ENCODE results near the gene SLC49A3. TPM values are rescaled to one million over a fixed set of nuclear protein-coding genes. Genes with fewer than 3 reads are reported as not detected.

Gene SLC49A3
- total RNA-seq, 1 experiment from 2014 or later, result 2.0 TPM

DNA sequence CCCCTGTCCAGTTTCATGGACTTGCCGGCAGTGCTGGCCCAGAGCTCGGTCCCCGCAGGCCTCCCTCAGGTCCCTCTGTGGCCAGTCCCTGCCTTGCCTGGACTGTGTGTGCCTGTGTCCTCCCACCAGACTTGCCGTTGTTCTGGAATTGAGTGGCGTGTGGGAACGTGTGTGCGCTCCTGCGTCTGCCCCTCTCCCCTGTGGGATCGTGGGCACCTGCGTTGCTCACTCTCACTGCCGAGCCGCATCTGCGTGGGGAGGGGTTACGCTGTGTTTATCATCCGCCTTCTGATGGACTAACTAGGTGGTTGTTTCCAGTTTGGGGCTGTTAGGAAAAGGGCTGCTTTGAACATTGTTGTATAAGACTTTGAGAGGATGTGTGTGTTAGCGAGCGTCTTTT lies 37.9 kb upstream of the SLC49A3 start:
- Histone ChIP-seq H3K36me3 (replicated peaks; ENCODE audit: control insufficient read depth, insufficient read depth, low read length) (no peaks in the 10 kb centered on the region; the same call in none of the 2 replicates), H3K27me3 (ENCODE audit: control insufficient read depth, insufficient read depth, low read length) (no peaks in the 10 kb centered on the region), H3K4me3 (ENCODE audit: insufficient read depth, low read depth, low read length) (no peak overlapping the region)
- DNase-seq, result no peak

GRCh38 chr4:726235-726787 lies 37.4 kb upstream of the SLC49A3 start:
- H3K36me3 ChIP-seq (replicated peaks; ENCODE audit: control insufficient read depth, insufficient read depth, low read length), result no peaks in the 10 kb centered on the region; the same call in none of the 2 replicates
- no peak for DNase-seq
- H3K27me3 ChIP-seq (ENCODE audit: control insufficient read depth, insufficient read depth, low read length), result no peaks in the 10 kb centered on the region
- H3K4me3 ChIP-seq (ENCODE audit: insufficient read depth, low read depth, low read length), result no peak overlapping the region

GRCh38 chr4:725391-726234 lies 36.7 kb upstream of the SLC49A3 start:
- no peaks in the 10 kb centered on the region; the same call in none of the 2 replicates for H3K36me3 ChIP-seq (replicated peaks; ENCODE audit: control insufficient read depth, insufficient read depth, low read length)
- no peak for DNase-seq
- H3K27me3 ChIP-seq (ENCODE audit: control insufficient read depth, insufficient read depth, low read length), result no peaks in the 10 kb centered on the region
- no peak overlapping the region for H3K4me3 ChIP-seq (ENCODE audit: insufficient read depth, low read depth, low read length)

GRCh38 chr4:723751-724530 lies 35.0 kb upstream of the SLC49A3 start:
- Histone ChIP-seq H3K36me3 (replicated peaks; ENCODE audit: control insufficient read depth, insufficient read depth, low read length) (no peaks in the 10 kb centered on the region; the same call in 1 of the 2 replicates), H3K4me3 (ENCODE audit: insufficient read depth, low read depth, low read length) (no peak overlapping the region), H3K27me3 (ENCODE audit: control insufficient read depth, insufficient read depth, low read length) (no peaks in the 10 kb centered on the region)
- DNase-seq, result no peak

DNA sequence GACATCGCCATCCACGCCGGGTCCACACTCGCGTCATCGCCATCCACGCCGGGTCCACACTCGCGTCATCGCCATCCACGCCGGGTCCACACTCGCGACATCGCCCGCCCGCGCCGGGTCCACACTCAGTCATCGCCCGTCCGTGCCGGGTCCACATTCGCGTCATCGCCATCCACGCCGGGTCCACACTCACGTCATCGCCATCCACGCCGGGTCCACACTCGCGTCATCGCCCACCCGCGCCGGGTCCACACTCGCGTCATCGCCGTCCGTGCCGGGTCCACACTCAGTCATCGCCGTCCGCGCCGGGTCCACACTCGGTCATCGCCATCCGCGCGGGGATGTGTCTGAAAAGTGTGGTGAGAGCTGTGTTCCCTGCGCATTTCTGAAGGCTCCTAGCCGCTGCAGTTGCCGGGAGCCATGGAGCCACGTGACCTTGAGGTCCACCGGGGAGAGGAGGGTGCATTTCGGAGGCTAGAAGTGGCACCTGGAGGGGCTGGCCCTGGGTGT lies 34.0 kb upstream of the SLC49A3 start:
- Histone ChIP-seq H3K4me3 (ENCODE audit: insufficient read depth, low read depth, low read length) (no peak overlapping the region), H3K36me3 (replicated peaks; ENCODE audit: control insufficient read depth, insufficient read depth, low read length) (no peaks in the 10 kb centered on the region; the same call in 1 of the 2 replicates), H3K27me3 (ENCODE audit: control insufficient read depth, insufficient read depth, low read length) (no peaks in the 10 kb centered on the region)
- no peak for DNase-seq

- H3K4me3 ChIP-seq (ENCODE audit: insufficient read depth, low read depth, low read length), result no peak overlapping the region
- H3K27me3 ChIP-seq (ENCODE audit: control insufficient read depth, insufficient read depth, low read length), result no peaks in the 10 kb centered on the region
- no peaks in the 10 kb centered on the region; the same call in 1 of the 2 replicates for H3K36me3 ChIP-seq (replicated peaks; ENCODE audit: control insufficient read depth, insufficient read depth, low read length)
- no peak for DNase-seq
Observed at GRCh38 chr4:722169-722725, 33.3 kb upstream of the SLC49A3 start.

DNA sequence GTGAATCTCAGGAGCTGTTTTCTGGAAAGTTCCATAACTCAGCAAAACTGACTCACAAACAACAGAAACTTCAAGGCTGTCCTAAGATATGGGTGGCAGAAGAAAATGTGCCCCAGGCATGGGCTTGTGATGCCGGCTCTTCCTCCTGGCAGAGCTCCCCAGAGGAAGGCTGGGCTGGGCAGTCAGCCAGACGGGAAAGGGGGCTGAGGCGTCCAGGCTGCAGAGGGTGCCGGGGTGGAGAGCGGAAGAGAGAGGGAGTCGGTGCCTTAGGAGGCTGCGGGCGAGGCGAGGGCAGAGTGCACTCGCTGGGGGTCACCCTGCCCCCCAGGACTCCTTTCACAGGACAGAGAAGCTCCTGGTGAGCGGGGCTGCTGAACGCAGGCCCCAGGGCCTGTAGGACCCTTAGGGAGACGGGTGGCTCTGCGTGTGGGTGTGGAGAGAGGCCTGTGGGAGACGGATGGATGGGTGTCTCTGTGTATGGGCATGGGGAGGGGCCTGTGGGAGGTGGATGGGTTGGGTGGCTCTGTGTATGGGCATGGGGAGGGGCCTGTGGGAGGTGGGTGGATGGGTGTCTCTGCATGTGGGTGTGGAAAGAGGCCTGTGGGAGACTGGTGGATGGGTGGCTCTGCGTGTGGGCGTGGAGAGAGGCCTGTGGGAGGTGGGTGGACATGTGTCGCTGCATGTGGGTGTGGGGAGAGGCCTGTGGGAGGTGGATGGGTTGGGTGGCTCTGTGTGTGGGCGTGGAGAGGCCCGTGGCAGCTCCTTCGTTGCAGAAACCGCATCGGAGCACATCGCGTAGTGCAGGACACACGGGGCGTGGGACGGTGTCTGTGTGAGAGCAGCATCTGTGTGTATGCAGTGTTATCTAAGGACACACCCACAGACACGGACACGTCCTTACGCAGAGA lies 32.6 kb upstream of the SLC49A3 start:
- no peak for DNase-seq
- Histone ChIP-seq H3K27me3 (ENCODE audit: control insufficient read depth, insufficient read depth, low read length) (no peaks in the 10 kb centered on the region), H3K36me3 (replicated peaks; ENCODE audit: control insufficient read depth, insufficient read depth, low read length) (no peaks in the 10 kb centered on the region; the same call in 1 of the 2 replicates), H3K4me3 (ENCODE audit: insufficient read depth, low read depth, low read length) (no peak overlapping the region)

DNA sequence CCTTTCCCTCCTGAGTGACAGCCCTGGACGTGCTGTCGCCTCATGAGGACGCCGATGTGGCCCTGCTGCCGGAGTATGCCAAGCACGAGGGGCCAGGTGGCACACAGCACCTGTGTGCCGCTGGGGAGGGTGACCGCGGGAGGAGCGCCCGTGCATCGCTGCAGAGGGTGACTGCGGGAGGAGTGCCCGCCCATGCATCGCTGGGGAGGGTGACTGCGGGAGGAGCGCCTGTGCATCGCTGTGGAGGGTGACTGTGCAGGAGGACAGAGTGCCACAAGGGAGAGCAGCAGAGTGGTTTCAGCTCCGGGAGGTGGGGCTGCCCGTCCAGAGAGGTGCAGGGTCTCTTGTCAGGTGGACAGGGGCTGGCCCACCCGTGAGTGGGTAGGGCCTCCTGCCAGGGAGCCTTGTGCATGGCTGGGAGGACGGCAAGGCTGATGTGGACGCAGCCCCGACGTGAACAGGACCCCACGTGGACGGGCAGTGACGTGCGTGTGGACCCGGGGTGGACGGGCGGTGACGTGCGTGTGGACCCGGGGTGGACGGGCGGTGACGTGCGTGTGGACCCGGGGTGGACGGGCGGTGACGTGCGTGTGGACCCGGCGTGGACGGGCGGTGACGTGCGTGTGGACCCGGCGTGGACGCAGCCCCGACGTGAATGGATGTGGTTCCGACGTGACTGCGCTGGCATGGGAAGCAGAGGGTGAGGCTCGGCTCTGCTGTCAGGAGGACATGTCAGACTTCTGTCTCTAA lies 31.3 kb upstream of the SLC49A3 start:
- Histone ChIP-seq H3K27me3 (ENCODE audit: control insufficient read depth, insufficient read depth, low read length) (no peaks in the 10 kb centered on the region), H3K36me3 (replicated peaks; ENCODE audit: control insufficient read depth, insufficient read depth, low read length) (no peaks in the 10 kb centered on the region; the same call in 1 of the 2 replicates), H3K4me3 (ENCODE audit: insufficient read depth, low read depth, low read length) (no peak overlapping the region)
- DNase-seq, result no peak

DNA sequence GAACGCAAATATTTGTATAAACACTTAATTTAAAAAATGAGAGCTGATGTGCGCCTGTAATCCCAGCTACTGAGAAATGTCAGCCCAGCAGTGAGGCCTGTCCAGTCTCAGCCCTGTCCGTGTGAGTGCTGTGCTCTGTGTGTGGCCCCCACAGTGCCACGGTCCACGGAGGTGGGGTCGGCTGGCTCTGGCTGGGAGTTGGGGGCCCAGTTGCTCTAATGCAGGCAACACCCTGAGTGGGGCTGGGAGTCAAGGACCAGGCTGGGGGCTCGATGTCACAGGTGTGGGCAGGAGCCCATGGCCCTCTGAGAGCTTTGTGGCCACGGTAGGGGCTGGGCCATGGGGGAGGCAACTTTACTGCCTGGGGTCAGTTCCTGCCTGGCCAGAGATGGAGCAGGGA lies 29.5 kb upstream of the SLC49A3 start:
- no peak for DNase-seq
- Histone ChIP-seq H3K27me3 (ENCODE audit: control insufficient read depth, insufficient read depth, low read length) (no peaks in the 10 kb centered on the region), H3K36me3 (replicated peaks; ENCODE audit: control insufficient read depth, insufficient read depth, low read length) (no peaks in the 10 kb centered on the region; the same call in 1 of the 2 replicates), H3K4me3 (ENCODE audit: insufficient read depth, low read depth, low read length) (no peak overlapping the region)

- Histone ChIP-seq H3K27me3 (ENCODE audit: control insufficient read depth, insufficient read depth, low read length) (no peaks in the 10 kb centered on the region), H3K36me3 (replicated peaks; ENCODE audit: control insufficient read depth, insufficient read depth, low read length) (no peaks in the 10 kb centered on the region; the same call in 1 of the 2 replicates), H3K4me3 (ENCODE audit: insufficient read depth, low read depth, low read length) (no peak overlapping the region)
- no peak for DNase-seq
Observed at GRCh38 chr4:717601-718320, 28.8 kb upstream of the SLC49A3 start.

DNA sequence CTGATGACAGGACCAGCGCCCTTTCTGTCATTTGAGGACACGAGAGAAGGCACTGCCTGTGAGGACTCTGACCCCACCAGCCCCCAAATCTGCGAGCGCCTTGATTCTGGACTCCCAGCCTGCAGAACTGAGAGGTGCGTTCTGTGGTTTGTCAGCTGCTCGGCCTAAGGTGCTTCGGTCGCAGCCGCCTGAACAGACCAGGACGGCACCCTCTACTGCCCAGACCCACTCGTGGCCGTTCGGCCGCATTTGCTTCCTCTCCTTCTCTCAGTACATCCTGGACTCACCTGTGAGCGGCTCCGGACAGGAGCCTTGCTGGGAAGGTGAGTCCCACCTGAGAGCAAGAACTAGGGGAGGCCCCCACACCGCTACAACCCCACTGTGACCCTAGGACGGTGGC lies 25.1 kb upstream of the SLC49A3 start:
- Histone ChIP-seq H3K4me3 (ENCODE audit: insufficient read depth, low read depth, low read length) (no peak overlapping the region), H3K27me3 (ENCODE audit: control insufficient read depth, insufficient read depth, low read length) (no peaks in the 10 kb centered on the region), H3K36me3 (replicated peaks; ENCODE audit: control insufficient read depth, insufficient read depth, low read length) (no peaks in the 10 kb centered on the region)
- DNase-seq, result peak; percentile 70

DNA sequence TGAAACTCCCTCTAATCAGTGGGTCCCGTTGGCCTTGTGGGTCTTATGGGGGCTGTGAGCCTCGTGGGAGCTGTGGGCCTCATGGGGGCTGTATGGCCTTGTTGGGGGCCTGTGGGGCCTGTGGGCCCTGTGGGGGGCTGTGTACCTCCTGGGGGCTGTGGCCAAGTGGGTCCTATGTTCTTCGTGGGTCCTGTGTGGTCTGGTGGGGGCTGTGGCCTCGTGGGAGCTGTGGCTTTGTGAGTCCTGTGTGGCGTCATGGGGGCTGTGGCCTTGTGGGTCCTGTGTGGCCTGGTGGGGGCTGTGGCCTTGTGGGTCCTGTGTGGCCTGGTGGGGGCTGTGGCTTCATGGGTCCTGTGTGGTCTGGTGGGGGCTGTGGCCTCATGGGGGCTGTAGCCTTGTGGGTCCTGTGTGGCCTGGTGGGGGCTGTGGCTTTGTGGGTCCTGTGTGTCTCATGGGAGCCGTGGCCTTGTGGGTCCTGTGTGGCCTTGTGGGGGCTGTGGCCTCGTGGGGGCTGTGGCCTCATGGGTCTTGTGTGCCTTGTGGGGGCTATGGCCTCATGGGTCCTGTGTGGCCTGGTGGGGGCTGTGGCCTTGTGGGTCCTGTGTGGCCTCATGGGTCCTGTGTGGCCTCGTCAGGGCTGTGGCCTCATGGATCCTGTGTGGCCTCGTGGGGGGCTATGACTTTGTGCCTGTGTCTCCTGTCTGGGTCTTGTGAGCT lies 24.1 kb upstream of the SLC49A3 start:
- no peak for DNase-seq
- Histone ChIP-seq H3K4me3 (ENCODE audit: insufficient read depth, low read depth, low read length) (no peak overlapping the region), H3K36me3 (replicated peaks; ENCODE audit: control insufficient read depth, insufficient read depth, low read length) (no peaks in the 10 kb centered on the region; the same call in 1 of the 2 replicates), H3K27me3 (ENCODE audit: control insufficient read depth, insufficient read depth, low read length) (no peaks in the 10 kb centered on the region)

All from H7 (cell line).